C4-2B (cell line): ENCODE data around the gene HOXB1.

Experiments
- H3K27ac ChIP-seq: fragments of 450-650 bp; 2 replicates; pipeline ENCODE4 v1.5.1; 2017
- CTCF ChIP-seq: fragments of 450-650 bp; conservative IDR thresholded peaks from 2 replicates; pipeline ENCODE4 v1.5.1; 2017; ENCODE audit warnings: mild to moderate bottlenecking
- ZFX ChIP-seq: fragments of 450-650 bp; IDR thresholded peaks from 2 replicates; pipeline ENCODE4 v1.6.1; 2017

The HOXB1 gene

GRCh38 chr17:48551596-48552465 is 21.0 kb upstream of the HOXB1 start:
- H3K27ac ChIP-seq = no peak overlapping the region

DNA sequence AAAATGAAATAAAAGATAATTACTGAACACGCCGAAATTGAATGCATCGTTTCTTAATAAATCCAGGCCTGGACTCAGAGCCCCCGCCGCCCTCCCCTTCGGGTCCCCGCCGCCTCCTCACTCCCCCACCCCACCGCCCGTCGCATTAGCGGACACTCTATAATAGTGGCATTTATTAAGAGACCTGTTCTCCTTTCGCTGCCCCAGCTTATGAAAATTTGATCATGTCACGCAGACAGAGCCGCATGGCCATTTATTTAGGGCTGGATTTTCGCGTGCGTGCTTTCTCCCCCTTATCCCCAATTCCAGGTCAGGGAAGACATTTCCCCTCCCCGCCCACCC is 20.4 kb upstream of the HOXB1 start:
- no peak for TF ChIP-seq ZFX
- no peak for TF ChIP-seq CTCF
- no peak overlapping the region for H3K27ac ChIP-seq

More at GRCh38 chr17:48551596-48552465, 21.0 kb upstream of the HOXB1 start:
- no peak for TF ChIP-seq ZFX
- TF ChIP-seq CTCF = no peak

- no peak overlapping the region for H3K27ac ChIP-seq
- TF ChIP-seq ZFX (no peak), CTCF (no peak)
These were observed 19.8 kb upstream of the HOXB1 start for GRCh38 chr17:48550502-48551213.

GRCh38 chr17:48549914-48550501 is 19.2 kb upstream of the HOXB1 start:
- TF ChIP-seq CTCF (no peak), ZFX (no peak)
- no peak overlapping the region for H3K27ac ChIP-seq

GRCh38 chr17:48549281-48549630 is 18.4 kb upstream of the HOXB1 start:
- H3K27ac ChIP-seq = no peak overlapping the region
- TF ChIP-seq ZFX = no peak
- TF ChIP-seq CTCF = no peak

GRCh38 chr17:48548523-48549280 is 17.9 kb upstream of the HOXB1 start:
- no peak overlapping the region for H3K27ac ChIP-seq
- TF ChIP-seq ZFX (no peak), CTCF (no peak)
